HS-5 (cell line): Measurements from ENCODE around the gene CD22.

Source experiments
- DNase-seq: peaks from one replicate; pipeline ENCODE4 v3.0.0-alpha.2; 2012; ENCODE audit warnings: low read depth

Gene CD22

DNA sequence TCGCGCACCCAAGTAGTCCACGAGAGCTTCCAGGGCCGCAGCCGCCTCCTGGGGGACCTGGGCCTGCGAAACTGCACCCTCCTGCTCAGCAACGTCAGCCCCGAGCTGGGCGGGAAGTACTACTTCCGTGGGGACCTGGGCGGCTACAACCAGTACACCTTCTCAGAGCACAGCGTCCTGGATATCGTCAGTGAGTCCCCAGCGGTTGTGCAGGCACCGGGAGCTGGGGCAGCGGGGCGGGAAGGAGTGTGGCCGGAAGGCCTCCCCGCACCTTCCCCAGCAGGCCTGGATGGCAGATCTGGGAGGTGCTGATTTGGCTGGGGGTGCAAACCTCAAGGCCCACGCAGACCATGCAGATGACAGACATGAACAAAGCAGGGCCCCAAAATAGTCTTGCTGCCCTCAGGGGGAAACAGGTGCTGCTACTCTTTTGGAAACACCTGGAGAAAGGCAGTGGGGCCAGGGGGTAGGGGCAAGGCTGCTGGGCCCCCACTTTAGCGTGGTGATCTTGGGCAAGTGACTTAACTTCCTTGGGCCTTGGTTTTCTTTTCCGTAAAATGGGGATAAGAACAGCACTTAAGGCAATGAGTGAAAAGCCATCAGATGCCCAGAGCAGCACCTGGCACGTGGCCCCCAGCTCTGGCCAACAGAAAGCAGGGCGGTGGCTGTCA is 33.1 kb upstream of the CD22 start:
- no peak for DNase-seq

DNA sequence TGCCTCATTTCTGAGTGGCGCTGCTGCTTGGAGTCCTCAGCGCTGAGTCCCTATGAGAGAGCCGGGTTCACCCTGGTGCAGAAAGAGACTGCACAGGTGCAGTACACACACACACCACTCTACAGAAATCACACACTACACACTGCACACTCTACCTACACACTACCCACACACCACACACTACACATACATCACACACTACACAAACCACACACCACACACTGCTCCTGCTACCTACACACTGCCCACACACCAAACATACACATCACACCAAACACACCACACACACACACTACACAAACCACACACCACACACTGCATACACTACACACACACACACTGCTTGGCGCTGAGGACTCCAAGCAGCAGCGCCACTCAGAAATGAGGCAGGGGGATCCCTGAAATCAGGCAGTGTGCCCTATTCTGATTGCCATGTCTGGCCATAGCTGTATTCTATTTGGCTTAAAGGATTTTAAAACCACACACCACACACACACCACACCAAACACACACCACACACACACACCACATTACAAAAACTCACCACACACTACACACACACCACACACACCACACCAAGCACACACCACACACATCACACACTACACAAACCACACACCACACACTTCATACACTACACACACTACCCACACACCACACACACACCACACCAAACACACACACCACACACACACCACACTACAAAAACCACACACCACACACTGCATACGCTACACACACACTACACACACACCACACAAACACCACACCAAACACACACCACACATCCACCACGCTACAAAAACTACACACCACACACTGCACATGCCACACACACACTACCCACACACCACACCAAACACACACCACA is 32.1 kb upstream of the CD22 start:
- DNase-seq, result no peak

GRCh38 chr19:35297515-35297848 is 31.5 kb upstream of the CD22 start:
- no peak for DNase-seq

DNA sequence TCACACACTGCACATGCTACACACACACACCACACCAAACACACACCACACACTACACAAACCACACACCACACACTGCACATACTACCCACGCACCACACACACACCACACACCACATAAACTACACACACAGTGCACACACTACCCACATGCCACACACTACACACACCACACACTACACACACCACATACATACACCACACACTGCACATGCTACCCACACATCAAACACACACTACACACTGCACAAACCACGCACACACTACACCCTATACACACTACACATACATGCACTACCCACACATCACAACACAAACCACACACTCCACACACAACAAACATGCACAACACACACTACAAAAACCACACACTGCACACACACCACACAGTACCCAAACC is 31.1 kb upstream of the CD22 start:
- no peak for DNase-seq

- no peak for DNase-seq
Observed at GRCh38 chr19:35298561-35298972, 30.4 kb upstream of the CD22 start.

- DNase-seq, result no peak
Observed at GRCh38 chr19:35299523-35300338, 29.3 kb upstream of the CD22 start.

- DNase-seq, result no peak
Observed at GRCh38 chr19:35300339-35300649, 28.7 kb upstream of the CD22 start.

DNA sequence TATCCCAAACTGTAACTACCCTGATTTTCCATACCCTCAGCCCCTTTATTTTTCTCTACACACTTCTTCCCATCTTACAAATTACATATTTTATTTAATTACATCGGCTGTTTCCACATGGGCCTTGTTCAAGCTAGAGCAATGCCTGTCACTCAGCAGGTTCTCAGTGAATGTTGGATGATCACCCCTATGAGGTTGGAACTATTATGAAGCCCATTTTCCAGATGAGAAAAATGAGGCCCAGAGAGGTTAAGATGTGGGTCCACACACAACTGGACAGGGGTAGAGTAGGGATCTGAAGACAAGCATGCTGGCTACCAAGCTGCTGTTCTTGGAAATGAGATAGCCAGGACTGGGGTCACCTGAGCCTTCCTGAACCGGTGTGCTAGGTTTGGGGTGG is 27.0 kb upstream of the CD22 start:
- no peak for DNase-seq

GRCh38 chr19:35302446-35302845 is 26.5 kb upstream of the CD22 start:
- no peak for DNase-seq

- DNase-seq, result no peak
Observed at GRCh38 chr19:35303357-35303915, 25.6 kb upstream of the CD22 start.

DNA sequence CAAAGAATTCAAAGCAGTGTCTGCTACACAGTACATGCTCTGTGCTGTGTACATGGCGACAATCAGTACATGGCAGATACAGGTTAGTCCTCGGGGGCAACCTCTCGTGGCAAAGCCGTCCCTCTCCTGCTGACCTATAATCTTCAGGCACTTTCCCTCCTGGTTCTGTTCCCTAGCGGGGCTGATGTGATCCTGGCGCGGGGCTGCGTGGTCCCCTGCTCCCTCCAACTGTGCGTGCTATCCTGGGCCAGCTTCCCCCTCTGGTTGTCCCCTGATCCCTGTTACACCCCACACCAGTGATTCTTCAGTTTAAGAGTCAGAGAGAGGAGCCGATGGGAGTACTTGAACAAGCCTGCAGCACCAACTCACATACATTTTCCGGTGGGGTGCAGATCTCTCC is 25.0 kb upstream of the CD22 start:
- no peak for DNase-seq

DNA sequence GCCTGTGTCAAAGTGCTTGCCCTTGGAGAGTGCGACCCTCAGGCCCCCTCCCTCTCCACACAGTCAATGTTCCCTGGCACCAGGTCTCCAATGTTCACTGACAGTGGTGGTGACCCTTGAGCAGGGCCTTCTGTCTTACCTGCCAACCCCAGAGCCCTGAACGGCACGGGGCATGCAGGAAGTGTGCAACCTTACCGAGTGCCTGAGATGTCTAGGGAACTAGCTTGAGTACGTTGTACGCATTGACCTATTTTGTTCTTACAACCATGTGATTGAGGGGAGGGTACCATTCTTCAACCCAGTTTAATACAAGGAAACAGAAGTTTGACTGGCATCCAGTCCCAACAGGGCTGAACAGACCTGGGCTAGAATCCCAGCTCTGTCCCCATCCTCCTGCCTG is 23.8 kb upstream of the CD22 start:
- no peak for DNase-seq

GRCh38 chr19:35306473-35307246 is 22.3 kb upstream of the CD22 start:
- DNase-seq, result no peak

GRCh38 chr19:35307931-35308330 is 21.1 kb upstream of the CD22 start:
- DNase-seq, result no peak

- DNase-seq, result no peak
Observed at GRCh38 chr19:35308910-35309309, 20.1 kb upstream of the CD22 start.

GRCh38 chr19:35309481-35310279 is 19.3 kb upstream of the CD22 start:
- no peak for DNase-seq

GRCh38 chr19:35310331-35310730 is 18.7 kb upstream of the CD22 start:
- DNase-seq, result no peak

GRCh38 chr19:35310811-35311465 is 18.0 kb upstream of the CD22 start:
- DNase-seq, result no peak

DNA sequence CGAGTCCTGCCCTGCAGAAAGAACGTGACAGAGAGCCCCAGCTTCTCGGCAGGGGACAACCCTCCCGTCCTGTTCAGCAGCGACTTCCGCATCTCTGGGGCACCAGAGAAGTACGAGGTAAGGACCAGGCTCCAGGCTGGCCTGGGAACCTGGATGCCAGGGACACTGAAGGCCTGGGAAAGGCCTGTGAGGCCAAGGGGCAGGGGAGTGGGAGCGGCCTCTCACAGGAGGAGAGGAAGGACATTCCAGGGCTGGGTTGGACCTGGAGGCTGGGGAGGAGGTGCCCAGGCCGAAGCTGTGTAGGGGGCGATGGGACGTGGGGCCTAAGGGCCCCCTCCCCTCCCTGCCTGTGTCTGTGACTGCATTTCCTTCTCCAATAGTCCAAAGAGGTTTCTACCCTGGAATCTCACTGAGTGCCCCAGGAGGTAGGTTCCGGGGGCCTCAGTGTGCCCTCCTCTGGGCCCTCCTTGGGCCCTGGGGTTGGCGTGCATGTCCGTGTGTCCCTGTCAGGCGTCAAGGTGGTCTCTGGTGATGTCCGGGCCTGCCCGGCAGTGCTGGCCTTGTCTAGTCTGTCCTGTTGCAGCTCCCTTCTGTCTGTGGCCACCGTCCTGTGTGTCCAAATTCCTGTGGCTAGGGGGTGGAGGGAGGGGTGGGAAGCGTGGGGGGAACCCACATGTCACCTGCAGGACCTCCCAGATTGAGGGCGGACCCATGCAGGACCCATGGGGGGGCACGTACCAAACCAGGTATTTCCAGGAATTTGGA is 16.9 kb upstream of the CD22 start:
- DNase-seq, result no peak

DNA sequence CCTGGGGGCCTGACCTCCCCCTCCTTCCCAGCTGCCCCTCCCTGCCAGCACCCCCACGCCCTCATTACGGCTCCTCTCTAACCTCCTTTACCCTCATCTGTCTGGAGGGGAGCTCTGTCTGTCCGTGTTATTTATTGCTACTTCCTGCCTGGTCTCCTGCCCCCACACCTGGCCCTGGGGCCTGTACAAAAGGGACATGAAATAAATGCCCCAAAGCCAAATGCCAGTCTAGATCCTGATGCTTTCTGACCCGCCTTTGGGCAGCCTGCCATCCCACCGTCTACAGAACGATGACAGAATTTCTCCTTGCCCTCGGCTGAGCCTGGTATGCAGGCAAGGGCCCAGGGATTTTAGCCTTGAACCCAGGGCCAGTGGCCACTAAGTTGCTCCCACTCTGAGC is 15.4 kb upstream of the CD22 start:
- DNase-seq, result no peak
